Measurements from ENCODE around the gene DNAJC12.
"Not testable (repeated sequence)": the region's sequence is repeated elsewhere in the genome, so short reads cannot be mapped to it uniquely, and the experiment has no call there.

Gene DNAJC12

GRCh38 chr10:67839511-67839910, 1.5 kb upstream of the DNAJC12 start:
- DNase-seq = not testable (repeated sequence)

DNA sequence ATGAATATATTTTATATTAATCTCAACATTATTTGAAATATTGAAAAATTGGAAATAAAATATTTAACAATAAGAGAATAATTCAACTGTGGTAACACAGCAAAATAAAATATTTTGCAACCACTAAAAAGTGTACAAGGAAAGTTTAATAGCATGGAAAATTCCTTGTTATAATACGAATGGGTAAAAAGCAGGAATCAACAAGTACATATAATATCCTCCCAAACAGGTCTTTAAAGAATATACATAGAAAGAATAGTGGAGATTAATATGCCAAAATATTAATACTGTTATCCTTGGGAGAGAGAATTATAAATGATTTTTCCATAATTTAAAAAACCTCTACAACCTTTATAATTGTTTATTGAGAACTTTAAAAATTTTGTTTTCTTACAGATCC, 1.0 kb downstream of the DNAJC12 start:
- no peak for DNase-seq

GRCh38 chr10:67836488-67836887, 1.5 kb downstream of the DNAJC12 start:
- DNase-seq = no peak

- DNase-seq = not testable (repeated sequence)
Measured at GRCh38 chr10:67835541-67836394, 2.2 kb downstream of the DNAJC12 start.

DNA sequence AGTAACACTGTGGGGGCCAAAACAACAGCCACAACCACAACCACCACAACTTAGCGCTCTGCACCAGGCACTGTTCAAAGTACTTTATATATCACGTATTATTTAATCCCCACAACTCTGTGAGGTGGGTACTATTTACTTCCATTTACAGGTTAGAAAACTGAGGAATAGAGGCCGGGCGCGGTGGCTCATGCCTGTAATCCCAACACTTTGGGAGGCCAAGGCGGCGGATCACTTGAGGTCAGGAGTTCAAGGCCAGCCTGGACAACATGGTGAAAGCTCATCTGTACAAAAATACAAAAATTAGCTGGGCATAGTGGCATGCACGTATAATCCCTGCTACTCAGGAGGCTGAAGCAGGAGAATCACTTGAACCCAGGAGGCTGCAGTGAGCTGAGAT, 3.6 kb downstream of the DNAJC12 start:
- DNase-seq = no peak

- no peak for DNase-seq
Measured at GRCh38 chr10:67827811-67828210, 10.2 kb downstream of the DNAJC12 start.

- no peak for DNase-seq
Measured at GRCh38 chr10:67819768-67820204, 18.2 kb downstream of the DNAJC12 start.

DNA sequence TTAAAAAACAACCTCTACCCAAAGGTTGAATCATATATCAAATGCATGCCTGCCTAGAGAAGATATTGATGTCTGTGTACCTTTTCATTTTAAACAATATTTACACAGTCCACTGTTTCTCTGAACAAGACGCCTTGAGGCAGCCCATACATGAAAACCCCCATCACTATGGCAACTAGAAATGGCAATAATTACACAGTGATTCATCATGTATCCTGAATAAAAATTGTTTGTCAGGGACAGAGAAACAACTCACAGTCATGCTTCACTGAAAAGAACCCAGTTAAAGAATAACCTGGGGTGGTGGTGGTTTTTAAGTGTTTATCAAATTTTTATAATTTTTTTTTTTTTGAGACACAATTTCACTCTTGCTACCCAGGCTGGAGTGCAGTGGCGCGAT, 19.7 kb downstream of the DNAJC12 start:
- DNase-seq = peak in 1 of 2 experiments; percentile 6

GRCh38 chr10:67816719-67817118, 21.3 kb downstream of the DNAJC12 start:
- no peak for DNase-seq

- DNase-seq = no peak
Measured at GRCh38 chr10:67815571-67816059, 22.4 kb downstream of the DNAJC12 start.

GRCh38 chr10:67812007-67812406, 26.0 kb downstream of the DNAJC12 start:
- DNase-seq = no peak

DNA sequence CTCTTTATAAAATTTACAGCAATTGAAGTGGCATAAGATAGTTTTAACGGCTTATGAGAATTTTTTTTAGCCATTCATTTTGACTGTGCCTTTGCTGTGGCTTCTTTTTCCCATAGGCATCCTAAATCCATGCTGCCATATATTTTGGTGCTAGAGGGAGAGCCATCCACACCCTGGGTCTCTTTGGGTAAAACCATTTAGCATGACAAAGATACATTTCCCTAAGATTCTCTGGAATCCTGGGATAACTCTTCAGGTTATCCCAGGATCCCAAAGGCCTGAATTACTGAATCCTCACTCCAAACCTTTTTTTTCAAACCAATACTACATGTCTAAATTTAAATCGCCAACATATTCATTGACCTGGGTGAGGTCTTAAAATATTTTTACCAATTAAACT, 28.9 kb downstream of the DNAJC12 start:
- no peak for DNase-seq

DNA sequence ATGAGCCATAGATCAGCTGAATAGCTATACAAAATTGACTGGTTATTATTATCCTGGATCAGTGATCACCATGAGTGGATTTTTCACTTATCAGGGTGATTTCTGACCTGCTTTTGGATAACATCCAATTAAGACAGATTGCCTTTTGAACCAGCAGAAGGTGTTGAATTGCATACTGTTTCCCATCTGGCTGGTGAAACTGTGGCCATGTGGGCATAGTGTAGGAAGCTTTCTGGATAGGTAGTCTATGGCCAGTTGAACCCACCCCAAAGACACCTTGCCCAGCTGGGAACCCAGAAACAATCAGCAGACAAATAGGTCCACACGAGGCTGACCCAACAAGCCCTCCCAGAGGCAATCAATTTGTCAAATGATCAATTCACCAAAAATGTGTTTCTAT, 29.3 kb downstream of the DNAJC12 start:
- no peak for DNase-seq

DNA sequence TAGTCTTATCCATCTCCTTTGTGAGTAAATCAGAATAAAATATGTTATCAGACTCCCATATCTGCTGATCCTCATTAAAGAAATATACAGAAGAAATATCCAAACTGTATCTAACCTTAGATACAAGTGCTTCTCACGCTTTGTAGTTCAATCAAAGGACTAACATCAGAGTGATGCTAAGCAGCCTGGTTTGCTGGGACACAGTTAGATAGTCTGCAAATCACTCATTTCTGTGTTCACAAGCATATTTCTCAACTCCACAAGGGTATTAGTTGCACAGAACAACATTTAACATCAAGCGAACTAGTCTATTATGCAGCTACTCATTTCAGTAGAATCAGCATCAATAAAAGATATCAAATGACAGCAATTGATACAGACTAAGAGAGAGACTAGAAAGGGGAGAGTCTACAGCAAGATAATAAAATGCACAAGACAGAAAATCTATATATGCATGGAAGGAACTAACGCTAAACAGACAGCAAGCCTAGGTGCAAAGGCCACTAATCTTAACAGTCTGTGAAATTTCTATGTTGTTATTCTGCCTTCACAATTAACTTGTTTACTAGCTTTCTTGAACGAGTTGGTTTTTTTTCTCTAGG, 30.0 kb downstream of the DNAJC12 start:
- DNase-seq = no peak

DNA sequence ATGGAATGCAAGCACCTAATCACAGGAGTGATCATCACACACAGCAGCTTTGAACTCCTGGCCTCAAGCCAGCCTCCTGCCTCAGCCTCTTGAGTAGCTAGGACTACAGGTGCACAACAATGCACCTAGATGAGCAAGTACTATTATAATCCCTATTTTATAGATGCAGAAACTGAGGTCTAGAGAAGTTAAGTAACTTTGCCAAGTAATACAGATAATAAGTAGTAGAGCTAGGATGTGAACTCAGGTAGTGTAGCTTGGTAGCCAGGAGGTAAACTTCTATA, 33.7 kb downstream of the DNAJC12 start:
- DNase-seq = no peak

DNA sequence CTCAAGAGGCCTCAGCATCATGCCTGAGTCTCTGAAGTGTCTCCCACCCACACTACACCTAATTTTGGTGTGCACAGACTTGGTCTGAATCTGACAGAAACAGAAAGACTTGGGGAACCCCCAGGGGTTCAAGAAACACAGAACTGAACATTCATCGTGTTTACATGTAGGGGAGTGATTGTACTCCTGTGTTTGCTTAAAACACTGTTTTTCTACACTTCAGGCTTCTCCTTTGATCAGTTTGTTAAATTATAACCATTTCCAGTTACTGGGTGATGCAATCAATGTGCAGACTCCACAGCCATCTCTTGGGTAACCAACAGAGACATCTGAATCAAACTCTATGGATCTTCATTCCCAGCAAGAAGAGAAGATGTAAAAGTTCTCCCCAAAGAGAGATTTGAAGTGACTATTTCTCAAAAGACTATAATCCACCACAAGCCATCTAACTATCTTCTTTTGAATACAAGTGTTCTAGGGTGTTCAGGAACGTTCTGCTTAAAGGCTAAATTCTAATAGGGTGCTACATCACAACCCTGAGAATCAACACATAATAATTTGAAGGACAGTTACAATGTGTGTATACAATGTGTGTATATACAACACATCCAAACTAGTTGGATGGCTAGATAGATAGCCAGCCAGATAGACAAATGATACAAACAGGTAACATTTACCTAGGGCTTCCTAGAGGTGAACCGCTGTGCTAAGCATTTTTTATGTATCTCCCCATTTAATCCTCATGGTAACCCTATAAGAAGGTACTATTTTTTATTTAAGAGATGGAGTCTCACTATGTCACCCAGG, 34.2 kb downstream of the DNAJC12 start:
- DNase-seq = no peak

GRCh38 chr10:67802767-67803538, 35.0 kb downstream of the DNAJC12 start:
- DNase-seq = no peak

DNA sequence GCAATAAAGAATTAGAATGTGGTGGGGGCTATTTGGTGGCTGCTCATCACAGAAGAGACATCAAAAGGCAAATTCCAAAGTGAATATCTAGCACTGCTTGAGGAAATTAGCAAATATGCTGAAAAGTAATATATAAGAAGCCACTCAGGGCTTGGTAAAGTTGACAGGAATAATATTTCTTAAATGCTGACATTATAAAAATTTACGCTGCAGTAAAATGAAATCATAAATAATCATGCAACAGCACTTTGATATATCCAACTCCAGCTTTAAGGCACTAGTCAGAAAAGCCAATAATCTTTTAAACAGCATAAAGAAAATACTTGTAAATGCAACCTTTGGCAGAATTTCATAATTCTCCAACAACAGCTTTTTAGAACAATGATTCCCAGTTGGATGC, 36.9 kb downstream of the DNAJC12 start:
- no peak for DNase-seq

DNA sequence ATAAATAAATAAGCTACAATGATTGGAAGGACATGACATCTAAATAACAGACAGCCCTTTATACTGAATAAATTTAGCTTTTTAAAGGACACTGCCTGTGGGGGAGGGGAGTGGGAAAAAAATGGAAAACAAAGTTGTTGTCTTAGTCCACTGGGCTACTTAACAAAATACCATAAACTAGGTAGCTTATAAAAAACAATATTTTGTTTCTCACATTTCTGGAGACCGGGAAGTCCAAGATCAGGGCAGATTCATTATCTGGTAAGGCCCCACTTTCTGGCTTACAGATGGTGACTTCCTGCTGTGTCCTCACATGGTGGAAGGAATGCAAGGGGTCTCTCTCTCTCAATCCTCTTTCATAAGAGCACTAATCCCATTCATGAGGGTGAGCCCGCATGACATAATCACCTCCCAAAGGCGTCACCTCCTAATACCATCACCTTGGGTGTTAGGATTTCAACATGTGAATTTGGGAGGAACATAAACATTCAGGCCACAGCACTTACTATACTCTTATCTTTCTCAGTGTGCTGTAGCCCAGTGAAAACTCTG, 43.0 kb downstream of the DNAJC12 start:
- DNase-seq = no peak

DNA sequence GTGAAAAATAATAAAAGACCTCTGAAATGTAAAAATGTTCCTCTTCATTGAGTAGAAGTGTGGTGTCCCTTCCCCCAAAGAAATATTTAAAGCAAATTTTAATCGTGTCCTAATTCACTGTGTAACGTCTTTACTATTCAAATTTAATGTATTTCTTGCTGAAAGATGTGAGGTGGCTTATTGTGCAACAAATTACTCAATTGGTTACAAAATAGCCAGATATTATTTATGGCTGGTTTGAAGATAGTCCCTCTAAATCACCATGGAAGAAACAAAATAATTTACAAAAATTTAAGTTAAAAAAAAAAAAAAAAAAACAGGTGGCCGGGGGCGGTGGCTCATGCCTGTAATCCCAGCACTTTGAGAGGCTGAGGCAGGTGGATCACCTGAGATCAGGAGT, 43.7 kb downstream of the DNAJC12 start:
- no peak for DNase-seq

GRCh38 chr10:67793313-67793712, 44.7 kb downstream of the DNAJC12 start:
- DNase-seq = no peak

- DNase-seq = no peak
Measured at GRCh38 chr10:67792653-67793052, 45.3 kb downstream of the DNAJC12 start.
